Measurements from ENCODE around the gene ARHGAP29.
A peak's percentile ranks its signal among the peaks of the same experiment; 100 is the strongest.

Gene ARHGAP29

DNA sequence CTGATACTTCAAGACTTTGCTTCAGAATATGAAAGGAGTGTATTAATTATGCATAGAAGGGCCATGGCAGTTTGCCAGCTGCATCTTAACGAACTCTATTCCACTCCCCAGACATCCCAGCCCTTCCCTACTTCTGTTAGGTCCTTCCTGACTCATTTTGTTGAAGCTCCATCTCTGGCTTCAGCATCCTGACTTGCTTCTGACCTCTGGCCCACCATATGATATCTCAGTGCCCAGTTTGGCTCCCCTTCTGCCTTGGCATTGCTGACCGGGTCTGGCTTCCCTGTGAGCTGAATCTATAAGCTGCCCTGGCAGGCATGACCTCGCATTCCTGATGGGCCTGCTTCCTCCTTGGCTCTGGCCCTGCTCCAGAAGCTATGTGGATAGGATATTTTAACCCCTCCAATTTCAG lies 27.6 kb upstream of the ARHGAP29 start:
- DNase-seq (ENCODE audit: low spot score) = no peak

DNA sequence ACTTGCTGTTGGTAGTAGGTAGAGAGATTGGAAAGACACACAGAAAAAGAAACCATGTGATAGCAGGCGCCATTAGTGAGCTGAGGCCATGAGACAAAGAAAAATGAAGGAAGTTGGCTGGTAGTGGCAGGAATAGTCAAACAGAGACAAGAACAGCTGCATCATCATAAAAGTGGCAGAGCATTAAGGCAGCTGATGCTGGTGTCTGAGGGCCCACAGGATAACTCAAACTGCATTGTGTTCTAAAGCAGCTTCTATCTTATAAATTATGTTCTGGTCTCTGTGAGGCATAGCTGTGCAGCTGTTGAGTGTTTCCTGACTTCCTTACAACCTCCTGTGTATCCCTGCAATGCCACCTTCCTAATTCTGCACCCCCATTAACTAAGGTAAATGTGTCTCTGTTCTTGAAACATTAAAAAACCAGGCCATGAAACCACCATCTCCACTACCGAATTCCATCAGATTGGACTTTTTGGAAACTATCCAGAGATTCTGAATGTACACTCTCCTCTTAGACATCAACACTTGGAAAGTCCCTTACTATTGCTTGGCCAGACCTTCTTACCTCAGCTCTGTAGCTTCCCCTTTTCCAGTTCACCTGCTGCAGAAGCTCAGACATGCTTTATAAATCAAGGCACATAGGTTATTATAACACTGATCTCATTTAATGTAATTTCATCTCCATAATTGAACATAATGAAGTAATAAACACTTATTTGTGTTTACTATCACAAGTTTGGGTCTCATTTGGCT lies 23.4 kb upstream of the ARHGAP29 start:
- DNase-seq (ENCODE audit: low spot score) = no peak

DNA sequence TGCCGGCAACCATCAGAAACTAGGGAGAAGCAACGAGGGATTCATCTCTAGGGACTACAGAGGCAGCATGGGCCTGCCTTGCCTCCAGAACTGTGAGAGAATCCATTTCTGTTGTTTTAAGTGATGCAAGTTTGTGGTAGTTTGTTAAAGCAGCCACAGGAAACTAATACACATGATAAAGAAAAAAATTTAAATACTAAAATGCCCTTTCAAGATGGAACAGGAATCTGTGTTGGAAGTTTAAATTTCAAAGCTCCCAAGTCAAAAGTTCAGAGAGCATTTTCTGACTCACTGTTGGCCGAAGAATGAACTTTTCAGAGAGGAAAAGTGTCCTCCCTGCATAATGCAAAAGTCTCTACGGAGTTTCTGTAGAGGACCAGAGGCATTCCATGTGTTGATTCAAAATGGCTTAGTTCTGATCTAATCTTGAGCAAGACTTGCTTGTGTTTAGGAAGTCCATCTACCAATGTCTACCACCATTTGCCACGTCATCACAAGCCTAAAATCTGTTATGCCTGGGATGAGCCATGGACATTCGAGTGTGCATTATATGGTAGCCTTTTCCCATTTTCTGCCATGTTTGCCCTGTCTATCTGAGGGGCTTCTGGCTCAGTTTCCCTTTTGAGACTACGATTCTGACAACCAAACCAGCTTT lies 22.4 kb upstream of the ARHGAP29 start:
- DNase-seq (ENCODE audit: low spot score) = no peak

DNA sequence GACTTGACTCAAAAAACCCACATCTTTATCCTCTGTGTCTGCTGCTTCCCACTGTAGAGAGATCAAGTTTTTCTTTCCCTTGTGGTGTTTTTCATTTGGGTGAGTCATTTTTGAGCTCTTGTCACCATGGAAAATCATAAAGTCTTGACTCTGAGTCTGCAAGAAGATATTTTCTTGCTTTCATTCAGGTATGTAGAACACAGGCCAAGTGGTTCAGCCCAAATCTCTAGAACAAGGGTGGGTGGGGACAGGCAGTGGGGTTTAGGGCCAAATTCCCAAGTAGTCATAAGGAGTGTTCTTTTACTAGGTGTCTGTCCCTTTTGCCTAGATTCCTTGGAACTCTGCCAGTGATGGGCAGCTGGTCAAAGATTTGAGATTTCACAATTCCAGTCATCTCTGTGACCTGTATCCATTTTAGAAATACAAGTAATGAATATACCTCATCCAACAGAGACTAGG lies 21.5 kb upstream of the ARHGAP29 start:
- DNase-seq (ENCODE audit: low spot score) = no peak

DNA sequence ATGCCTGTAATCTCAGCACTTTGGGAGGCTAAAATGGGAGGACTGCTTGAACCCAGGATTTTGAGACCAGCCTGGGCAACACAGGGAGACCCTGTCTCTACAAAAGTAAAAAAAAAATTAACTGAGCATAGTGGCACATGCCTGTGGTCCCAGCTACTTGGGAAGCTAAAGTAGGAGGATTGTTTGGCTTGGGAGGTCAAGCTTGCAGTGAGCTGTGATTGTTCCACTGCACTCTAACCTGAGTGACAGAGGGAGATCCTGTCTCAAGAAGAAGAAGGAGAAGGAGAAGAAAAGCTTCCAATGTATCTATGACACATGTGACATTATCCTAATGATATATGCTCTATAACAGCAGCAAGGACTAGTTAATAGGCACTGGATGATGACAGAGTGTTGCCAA lies 20.1 kb upstream of the ARHGAP29 start:
- no peak for DNase-seq (ENCODE audit: low spot score)

DNA sequence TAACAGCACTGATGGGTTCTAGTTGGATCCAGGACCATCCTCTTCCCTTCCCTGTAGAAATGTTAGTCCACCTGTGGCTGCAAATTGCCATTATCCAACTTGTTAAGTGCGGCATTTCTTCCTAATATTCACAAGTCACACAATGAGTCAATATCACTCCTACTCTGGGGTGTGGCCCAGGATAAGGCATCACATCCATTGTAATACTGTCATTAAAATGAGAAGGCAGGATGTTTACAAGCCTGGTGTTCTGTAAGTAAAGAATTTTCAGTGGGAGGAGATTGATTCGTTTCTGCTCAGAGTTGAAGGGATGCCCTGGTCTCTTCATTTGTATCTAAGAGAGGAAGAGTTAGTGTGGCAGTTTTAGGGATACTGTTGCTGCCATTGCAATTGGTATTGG lies 18.1 kb upstream of the ARHGAP29 start:
- DNase-seq (ENCODE audit: low spot score) = no peak

DNA sequence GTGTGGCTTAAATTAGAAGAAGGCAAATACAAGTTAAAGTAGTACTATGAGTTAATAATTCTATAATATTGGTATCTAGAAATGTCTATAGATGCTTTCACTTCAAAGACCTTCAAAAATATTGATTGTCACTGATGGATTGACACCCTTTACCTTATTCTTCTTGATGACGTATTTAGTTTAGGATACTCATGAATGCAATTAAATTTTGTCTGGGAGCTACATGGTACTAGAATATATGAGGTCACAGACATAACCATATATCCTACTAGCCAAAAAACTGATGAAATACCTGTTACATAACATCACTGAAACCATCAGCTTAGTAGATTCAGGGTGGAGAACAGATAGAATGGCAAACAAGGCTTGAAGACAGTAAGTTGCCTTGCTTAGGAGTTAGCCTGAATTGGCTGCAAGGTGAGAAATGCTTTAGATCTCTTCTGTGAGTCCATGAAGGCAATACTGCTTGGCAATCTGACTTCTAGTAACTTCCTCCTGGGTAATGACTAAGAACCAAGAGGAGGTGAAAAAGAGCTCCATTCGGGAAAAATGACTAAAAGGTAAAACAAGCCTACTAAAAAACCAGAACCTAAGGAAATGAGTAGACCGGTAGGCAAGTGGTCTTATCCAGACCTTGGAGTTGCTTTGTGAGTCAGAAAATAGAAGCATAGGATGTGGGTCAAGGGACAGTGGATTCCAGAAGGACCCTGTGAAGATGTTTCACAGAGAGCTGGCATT lies 16.9 kb upstream of the ARHGAP29 start:
- DNase-seq (ENCODE audit: low spot score) = no peak

DNA sequence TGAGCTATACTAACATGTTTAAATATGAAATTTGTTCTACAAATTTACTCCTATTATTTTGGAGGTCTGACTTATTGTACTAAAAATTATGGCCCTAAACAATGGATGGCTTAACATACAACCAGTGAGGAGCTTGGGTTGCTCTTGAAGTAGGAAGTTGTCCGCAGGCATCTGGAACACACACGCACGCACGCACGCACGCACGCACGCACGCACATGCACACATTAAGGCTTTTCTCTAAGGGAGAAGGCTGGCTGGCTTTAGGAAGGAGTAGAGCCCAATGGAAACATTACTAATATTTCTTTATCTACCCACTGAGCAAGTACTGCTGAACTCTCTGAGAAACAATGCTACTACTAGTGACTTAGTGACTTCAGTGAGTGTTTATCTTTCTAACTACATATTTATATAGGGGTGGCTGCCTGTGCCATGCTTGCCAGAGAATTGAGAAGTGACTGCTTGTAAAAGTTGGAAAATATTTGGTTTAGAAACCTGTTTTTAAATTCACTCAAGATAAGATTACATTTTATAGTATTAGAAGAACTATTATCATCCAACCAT lies 16.2 kb upstream of the ARHGAP29 start:
- no peak for DNase-seq (ENCODE audit: low spot score)

DNA sequence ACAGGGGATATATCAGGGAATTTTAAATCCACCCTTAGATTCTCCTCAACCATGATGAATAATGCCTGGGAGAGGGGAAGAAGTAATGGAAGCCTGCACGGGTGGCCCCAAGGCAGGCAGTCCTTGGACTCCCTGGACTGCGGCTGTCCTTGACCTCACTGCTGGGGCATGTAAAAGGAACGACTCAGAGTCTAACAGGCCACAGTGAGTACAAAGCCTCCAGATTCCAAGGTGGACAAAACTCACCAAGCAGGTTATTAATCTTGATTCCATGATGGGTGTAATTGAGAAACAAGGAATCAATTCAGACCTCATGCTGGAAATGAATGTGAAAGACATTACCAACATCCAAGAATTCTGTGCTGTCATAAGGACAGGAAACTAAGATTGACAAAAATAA lies 13.0 kb upstream of the ARHGAP29 start:
- DNase-seq (ENCODE audit: low spot score) = no peak

DNA sequence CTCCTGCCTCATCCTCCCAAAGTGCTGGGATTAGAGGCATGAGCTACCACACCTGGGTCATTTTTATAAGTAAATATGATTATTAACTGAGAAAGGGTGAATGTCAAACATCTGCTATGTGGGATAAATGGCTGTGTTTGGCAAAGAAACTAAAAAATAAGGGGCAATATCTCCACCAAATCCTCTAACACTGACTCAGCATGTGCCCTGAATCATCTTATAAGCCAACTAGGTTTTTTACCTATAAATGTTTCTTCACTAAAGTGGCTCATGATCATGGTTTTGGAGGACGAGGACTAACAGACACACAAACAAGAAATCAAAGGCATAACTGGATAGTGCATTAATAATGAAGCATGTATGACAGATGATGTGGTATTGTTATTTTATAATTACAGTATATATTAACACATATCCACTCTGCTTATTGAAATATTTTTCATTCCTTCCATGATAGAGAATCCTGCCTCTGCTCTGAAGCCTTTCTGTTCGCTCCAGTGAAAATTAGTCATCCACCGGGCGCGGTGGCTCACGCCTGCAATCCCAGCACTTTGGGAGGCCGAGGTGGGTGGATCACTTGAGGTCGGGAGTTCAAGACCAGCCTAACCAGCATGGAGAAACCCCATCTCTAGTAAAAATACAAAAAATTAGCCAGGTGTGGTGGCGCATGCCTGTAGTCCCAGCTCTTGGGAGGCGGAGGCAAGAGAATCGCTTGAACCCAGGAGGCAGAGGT lies 11.7 kb upstream of the ARHGAP29 start:
- no peak for DNase-seq (ENCODE audit: low spot score)

DNA sequence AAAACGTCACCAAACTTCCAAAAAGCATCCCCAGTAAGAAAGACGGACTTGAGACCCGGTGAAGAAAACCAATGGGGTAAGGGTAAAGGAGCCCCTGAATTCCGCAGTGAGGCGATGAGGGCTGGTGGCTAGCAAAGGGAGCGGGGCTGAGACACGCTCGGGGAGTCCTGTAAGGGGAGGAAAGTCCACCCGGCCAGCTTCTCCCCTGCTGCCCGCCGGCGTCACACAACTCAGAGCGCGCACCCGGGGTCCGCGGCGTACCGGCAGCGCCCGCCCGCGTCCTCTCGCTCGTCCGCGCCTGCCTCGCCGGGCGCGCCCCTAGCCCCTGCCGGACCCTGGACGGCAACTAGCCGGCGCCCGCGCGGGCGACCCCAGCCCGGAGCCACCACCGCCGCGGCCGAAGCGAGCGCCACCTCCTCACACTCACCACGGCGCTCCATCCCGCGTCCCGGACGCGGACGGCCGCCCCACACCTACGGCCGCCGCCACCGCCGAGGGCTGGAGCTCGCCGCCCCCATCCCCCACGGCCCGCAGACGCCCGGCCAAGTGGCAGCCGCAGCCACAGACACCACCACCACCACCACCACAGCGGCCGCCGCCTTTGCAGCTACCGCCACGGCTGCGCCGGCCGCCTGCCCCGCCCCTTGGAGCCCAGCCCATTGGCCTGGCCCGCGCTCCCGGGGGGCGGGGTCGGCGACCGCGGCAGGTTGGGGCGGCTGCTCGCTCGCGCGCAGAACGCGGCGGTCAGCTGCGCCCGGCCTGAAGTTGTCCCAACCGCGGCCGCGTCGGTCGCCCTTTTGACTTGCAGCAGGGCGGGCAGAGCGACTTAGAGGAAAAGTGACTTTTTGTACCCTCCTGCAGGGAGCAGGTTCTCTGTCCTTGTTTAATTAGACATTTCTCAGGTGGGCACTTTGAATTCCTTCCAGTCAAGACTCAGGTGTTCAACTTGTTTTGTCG lies 10.0 kb upstream of the ARHGAP29 start:
- peak; percentile 27 for DNase-seq (ENCODE audit: low spot score)

DNA sequence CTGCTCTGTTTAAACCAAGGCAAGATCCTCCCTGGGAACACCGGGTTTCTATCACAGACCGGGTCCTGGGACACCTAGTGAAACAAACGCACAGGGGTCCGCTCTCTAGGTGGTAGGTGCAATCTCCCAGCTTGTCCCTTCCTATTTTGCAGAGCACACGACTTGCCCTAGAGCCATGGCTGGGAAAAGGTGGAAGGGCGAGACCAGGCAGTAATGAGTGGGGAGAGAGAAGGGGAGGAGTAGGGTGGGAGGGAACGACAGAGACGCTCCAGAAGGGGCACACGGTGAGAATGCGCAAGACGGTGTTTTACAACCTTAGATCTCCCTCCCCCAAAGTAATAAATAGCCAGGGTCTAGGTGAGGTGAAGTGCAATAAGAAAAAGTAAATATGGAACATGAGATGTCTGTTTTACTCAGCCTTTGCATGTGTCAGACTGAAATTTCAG lies 9.3 kb upstream of the ARHGAP29 start:
- no peak for DNase-seq (ENCODE audit: low spot score)

DNA sequence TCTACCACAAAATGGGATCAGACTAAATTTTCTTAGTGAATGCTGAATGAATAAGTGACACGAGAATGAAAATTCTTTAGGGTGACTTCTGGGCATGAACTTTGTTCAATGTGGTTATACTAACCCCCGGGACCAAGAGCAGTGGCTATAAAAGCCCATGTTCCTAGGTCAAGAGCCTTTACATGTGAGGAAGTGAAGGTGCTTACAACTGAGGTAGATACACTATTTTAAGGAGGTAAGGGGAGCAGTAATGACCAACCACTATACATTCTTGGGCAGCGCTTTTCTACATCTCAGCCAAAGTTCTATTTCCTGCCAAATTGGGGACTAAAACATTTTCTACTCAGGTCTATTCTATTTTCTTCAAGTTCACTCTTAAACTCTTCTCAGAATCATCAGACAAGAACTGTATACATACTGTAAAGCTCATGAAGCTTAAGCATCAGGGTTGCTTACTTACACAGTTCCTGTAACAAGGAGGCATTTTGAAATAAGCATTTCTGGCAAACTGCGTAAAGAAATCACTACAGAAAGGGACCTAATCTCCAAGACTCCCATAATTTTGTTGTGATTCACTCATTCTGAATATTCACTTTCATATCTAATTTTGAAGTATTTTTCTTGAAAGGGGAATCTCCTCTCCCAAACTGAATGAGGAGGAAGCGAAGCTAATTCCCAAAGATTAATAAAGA lies 8.5 kb upstream of the ARHGAP29 start:
- DNase-seq (ENCODE audit: low spot score) = no peak

DNA sequence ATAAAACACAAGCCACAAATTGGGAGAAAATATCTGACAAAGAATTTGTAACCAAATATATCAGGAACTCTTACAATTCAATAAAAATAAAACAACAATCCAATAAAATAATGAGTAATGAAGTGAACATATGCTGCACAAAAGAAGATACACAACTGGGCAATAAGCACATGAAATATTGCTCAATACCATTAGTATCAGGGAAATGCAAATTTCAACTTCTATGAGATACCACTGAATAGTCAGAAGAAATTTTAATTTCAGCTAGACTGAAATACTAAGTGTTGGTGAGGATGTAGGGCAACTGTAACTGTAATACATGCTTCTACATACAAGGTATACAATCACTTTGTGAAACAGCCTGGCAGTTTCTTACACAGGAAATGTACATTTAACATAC lies 7.4 kb upstream of the ARHGAP29 start:
- DNase-seq (ENCODE audit: low spot score) = no peak

DNA sequence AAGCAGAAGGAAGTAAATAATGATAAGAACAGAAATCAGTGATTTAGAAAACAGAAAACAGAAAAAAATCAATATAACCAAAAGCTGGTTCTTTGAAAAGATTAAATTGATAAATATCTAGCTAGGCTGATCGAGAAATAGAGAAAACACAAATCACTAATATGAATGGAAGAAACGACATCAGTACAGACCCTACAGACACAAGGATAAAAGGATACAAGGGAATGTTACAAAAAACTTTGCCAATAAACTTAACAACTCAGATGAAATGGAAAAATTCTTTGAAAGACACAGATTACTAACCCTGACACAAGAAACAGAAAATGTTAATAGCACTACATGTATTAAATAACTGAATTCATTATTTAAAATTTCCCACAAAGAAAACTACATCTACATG lies 6.3 kb upstream of the ARHGAP29 start:
- no peak for DNase-seq (ENCODE audit: low spot score)

DNA sequence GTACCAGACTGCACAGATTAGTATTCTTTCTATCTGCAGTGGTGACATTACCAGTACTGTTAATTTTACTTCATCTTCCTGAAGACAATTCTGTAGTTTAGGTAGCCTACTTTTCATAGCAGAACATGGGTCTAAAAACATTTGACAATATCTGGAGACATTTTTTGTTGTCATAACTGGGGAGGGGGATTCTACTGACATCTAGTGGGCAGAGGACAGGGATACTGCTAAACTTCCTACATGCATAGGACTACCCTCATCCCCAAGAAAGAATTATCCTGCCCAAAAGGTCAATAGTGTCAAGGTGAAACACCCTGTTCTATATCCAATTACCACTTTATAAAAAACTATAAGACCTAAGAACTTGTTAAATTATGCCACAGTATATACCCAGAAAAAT lies 3.4 kb upstream of the ARHGAP29 start:
- no peak for DNase-seq (ENCODE audit: low spot score)

DNA sequence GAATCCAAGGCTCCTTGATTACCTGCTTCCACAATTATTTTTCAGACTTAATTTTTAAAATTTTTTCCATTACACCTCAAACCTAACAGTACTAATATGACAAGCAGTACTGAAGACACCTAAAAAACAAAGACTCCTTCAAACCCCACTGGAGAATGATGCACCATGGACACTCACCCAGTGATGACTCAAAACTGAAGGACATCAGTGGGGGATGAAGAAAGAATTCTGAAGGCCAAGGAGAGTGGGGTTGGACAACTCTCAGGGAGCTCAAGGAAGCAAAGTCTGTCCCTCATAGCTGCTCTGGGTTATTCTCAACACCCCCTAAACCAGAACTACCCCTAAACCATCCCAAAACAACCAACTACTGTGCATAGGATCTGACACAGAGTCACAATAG lies 2.4 kb upstream of the ARHGAP29 start:
- DNase-seq (ENCODE audit: low spot score) = no peak

DNA sequence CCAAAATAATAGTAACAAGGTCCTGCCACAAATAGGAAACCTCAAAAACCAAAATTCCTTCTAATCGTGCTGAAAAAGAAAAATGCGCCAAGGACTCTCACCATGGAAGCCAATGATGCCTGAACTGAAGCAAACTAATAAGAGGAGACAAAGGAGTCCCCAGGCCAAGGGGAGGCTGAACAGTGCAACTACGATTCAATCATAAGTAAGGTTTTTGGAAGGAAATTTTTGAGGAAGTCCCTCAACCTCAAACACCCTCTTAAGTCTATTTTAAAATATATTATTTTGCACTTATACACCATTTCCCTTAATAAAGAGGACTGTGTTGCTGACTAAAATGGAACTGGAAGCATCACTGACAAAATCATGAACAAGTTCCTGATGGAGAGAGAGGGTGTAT lies 1.7 kb upstream of the ARHGAP29 start:
- DNase-seq (ENCODE audit: low spot score) = no peak

DNA sequence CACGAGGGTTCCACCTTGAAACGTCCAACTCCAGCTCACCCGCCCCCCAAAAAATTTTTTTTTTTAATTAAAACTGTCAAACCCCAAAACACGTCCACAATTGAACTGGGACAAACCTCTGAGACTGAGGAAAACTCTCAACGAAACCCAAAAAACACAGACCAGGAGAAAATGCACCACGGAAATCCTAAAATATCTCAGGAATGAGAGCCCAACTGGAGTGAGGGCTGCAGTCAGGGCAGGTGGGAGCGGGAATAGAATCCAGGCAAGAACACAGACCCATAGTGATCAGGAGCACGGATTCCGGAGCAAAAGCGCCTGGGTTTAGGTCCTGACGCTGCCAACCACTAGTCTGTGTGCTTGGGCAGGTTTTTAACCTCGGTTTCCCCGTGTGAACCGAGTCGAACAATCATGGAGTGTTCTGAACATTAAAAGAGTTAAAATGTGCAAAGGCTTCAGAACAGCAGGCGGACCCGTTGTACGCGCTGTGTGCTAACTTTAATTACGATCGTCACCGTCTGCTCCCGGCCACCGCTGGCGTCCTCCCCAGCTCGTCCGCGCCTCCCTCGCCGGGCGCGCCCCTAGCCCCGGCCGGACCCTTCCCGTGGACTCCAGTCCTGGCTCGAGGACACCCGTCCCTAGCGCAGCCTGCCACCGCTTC lies 624 bp downstream of the ARHGAP29 start:
- DNase-seq (ENCODE audit: low spot score) = no peak

DNA sequence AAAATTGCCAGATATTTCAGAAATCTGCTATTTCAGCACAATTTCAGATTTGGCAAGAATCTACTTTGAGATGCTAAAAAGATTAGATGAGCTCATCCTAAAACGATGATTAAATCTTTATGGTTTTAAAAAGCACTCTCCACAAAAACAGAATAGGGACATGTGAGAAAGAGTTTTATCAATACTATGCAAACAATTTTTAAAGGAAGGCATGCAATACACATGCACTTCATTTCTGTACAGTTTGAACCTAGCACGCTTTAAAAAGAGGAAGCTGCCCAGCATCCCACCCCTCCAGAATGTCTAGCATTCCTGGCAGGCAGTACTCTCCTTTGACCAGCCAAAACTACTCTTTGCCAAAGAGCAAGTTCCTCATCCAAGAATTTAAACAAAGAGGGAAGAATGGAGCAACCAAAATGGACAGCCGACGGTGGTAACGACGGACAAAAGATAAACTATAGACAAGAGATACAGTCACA lies 1.3 kb downstream of the ARHGAP29 start:
- DNase-seq (ENCODE audit: low spot score) = no peak

All from hematopoietic multipotent progenitor cell treated with erythropoietin and hydrocortisone succinate and interleukin-3 and kit ligand, for 15 days (in vitro differentiated cells).